K562 (cell line): ENCODE data around the gene SETD7. TPM values are rescaled to one million over a fixed set of nuclear protein-coding genes. Genes with fewer than 3 reads are reported as not detected.

Source experiments
- ATAC-seq: fragments of 200-7000 bp; cut with Tn5 transposase; 3 replicates; pipeline ENCODE4 v1.9.1; 2020; ENCODE audit warnings: moderate library complexity
- BruUV-seq: library from RNA; stranded (reverse); fragments of 400-500 nt; replicated peaks from 2 replicates; lab custom pipeline; 2021; lab: Mats Ljungman, UMichigan
- CTCF ChIA-PET: fragments of 300-600 bp; formaldehyde crosslinking; extraction: SDS; loops from one replicate; lab custom pipeline; 2021; ENCODE audit warnings: low intra/inter-chr PET ratio; lab: Yijun Ruan, JAX
- POLR2A ChIA-PET: fragments of 300-600, 350-650 bp; sonication (Branson Sonifier 250); formaldehyde crosslinking; extraction: SDS; loops from one replicate; lab custom pipeline; 2021; ENCODE audit warnings: antibody characterized with exemption, inconsistent platforms; lab: Yijun Ruan, JAX
- DNase-seq, 4 experiments: peaks; one replicate each; pipeline versions ENCODE4 v3.0.0 to v3.0.0-alpha.2; 2011 to 2018; ENCODE audit warnings: low spot score in 3 of 4, mixed read lengths in 3 of 4; ENCODE audit errors: extremely low read depth in 1 of 4
- FAIRE-seq: peaks from 2 replicates; lab custom pipeline; 2011; peaks lifted over from hg19 to GRCh38; lab: Jason Lieb, UNC
- H2AFZ ChIP-seq: 2 replicates; pipeline ENCODE4 v1.6.0; 2011; ENCODE audit warnings: low read depth, low read length, control low read depth, inconsistent platforms
- H3K27ac ChIP-seq: fragments of 200-600 bp; 3 replicates; pipeline ENCODE4 v1.8.0; 2011; ENCODE audit warnings: low read depth, mild to moderate bottlenecking, control low read depth, inconsistent platforms, low read length, moderate library complexity, mixed read lengths; ENCODE audit errors: extremely low read depth
- H3K27me3 ChIP-seq, 2 experiments: fragments of 300-600 bp in 1 of 2; 2 replicates in 1 of 2; 3 replicates in 1 of 2; pipeline versions ENCODE4 v1.6.0 to v1.8.0; 2011; ENCODE audit warnings: inconsistent platforms in 2 of 2, low read length in 2 of 2, mild to moderate bottlenecking in 1 of 2, mixed read lengths in 1 of 2, moderate library complexity in 1 of 2; ENCODE audit not compliant: control insufficient read depth in 2 of 2, insufficient read depth in 2 of 2
- H3K36me3 ChIP-seq: fragments of 300-600 bp; 3 replicates; pipeline ENCODE4 v1.8.0; 2011; ENCODE audit warnings: mild to moderate bottlenecking, low read length, inconsistent platforms; ENCODE audit not compliant: control insufficient read depth, insufficient read depth
- H3K4me1 ChIP-seq, 2 experiments: fragments of 200-600 bp in 1 of 2; replicated peaks in 1 of 2; 2 replicates in 1 of 2; 3 replicates in 1 of 2; pipeline versions ENCODE4 v1.5.1 to v1.8.0; 2011; ENCODE audit warnings: inconsistent platforms in 2 of 2, low read length in 2 of 2, mild to moderate bottlenecking in 1 of 2, mixed read lengths in 1 of 2, moderate library complexity in 1 of 2; ENCODE audit not compliant: control insufficient read depth in 2 of 2, insufficient read depth in 2 of 2
- H3K4me2 ChIP-seq: 2 replicates; pipeline ENCODE4 v1.6.1; 2011; ENCODE audit warnings: low read length, control low read depth, inconsistent platforms, mixed read lengths; ENCODE audit not compliant: insufficient read depth
- H3K4me3 ChIP-seq: fragments of 200-600 bp; sonication (generic), shearing (Covaris generic); 2 replicates; pipeline ENCODE4 v1.5.1; 2016; ENCODE audit warnings: control low read depth, inconsistent platforms
- H3K79me2 ChIP-seq: fragments of 200-600 bp; 3 replicates; pipeline ENCODE4 v1.8.0; 2011; ENCODE audit warnings: low read length, inconsistent platforms; ENCODE audit not compliant: control insufficient read depth, insufficient read depth
- H3K9ac ChIP-seq, 2 experiments: 2 replicates each; pipeline versions ENCODE4 v1.6.0 to v1.6.1; 2011; ENCODE audit warnings: low read depth in 2 of 2, low read length in 2 of 2, control low read depth in 1 of 2, inconsistent platforms in 1 of 2, mild to moderate bottlenecking in 1 of 2, mixed read lengths in 1 of 2; ENCODE audit not compliant: insufficient read depth in 1 of 2
- H3K9me1 ChIP-seq: one replicate; pipeline ENCODE4 v1.6.0; 2011; ENCODE audit warnings: inconsistent platforms, mild to moderate bottlenecking, low read length, moderate library complexity; ENCODE audit not compliant: control insufficient read depth, insufficient read depth
- H3K9me3 ChIP-seq: replicated peaks from 2 replicates; pipeline ENCODE4 v1.5.1; 2011; ENCODE audit warnings: low read depth, low read length, inconsistent platforms; ENCODE audit not compliant: control insufficient read depth, insufficient read depth
- H4K20me1 ChIP-seq: replicated peaks from 2 replicates; pipeline ENCODE4 v1.6.1; 2011; ENCODE audit warnings: low read length, inconsistent platforms, mixed read lengths; ENCODE audit not compliant: control insufficient read depth, insufficient read depth
- E2F6 ChIP-seq, 2 experiments: IDR thresholded peaks; 2 replicates each; pipeline ENCODE4 v1.6.1; 2011; ENCODE audit warnings: borderline replicate concordance in 1 of 2, control low read depth in 1 of 2, low read depth in 1 of 2, low read length in 1 of 2, mild to moderate bottlenecking in 1 of 2, mixed read lengths in 1 of 2, moderate library complexity in 1 of 2; ENCODE audit not compliant: insufficient read depth in 1 of 2, insufficient read length in 1 of 2, poor library complexity in 1 of 2, severe bottlenecking in 1 of 2; ENCODE audit errors: extremely low read depth in 1 of 2
- ELF2 ChIP-seq: fragments of 250-450 bp; sonication (Bioruptor Pico); IDR thresholded peaks from 2 replicates; pipeline ENCODE4 v1.5.0; 2021; ENCODE audit warnings: mild to moderate bottlenecking
- LCOR ChIP-seq: sonication (generic); formaldehyde crosslinking; IDR thresholded peaks from 2 replicates; pipeline ENCODE4 v1.8.0; 2022; ENCODE audit warnings: mild to moderate bottlenecking, missing genetic modification reagents
- MITF ChIP-seq: IDR thresholded peaks from 2 replicates; pipeline ENCODE4 v1.6.1; 2014; ENCODE audit warnings: antibody characterized with exemption
- NR2C2 ChIP-seq, 2 experiments: fragments of 200-800 bp in 1 of 2; sonication (Bioruptor generic) in 1 of 2; sonication (generic) in 1 of 2; formaldehyde crosslinking in 1 of 2; IDR thresholded peaks; 2 replicates each; pipeline versions ENCODE4 v1.6.1 to v1.8.0; 2016 to 2022; ENCODE audit warnings: mild to moderate bottlenecking in 1 of 2, missing compliant biosample characterization in 1 of 2, missing genetic modification characterization in 1 of 2, missing genetic modification reagents in 1 of 2
- POLR2H ChIP-seq: IDR thresholded peaks from 2 replicates; pipeline ENCODE4 v1.6.1; 2016; ENCODE audit warnings: missing genetic modification characterization, low read depth, mild to moderate bottlenecking, control low read depth, missing compliant biosample characterization, moderate library complexity
- SIN3A ChIP-seq, 2 experiments: fragments of 150-350 bp in 1 of 2; IDR thresholded peaks; 2 replicates each; pipeline ENCODE4 v1.6.1; 2011 to 2016; ENCODE audit warnings: borderline replicate concordance in 2 of 2, low read depth in 2 of 2, low read length in 2 of 2, mild to moderate bottlenecking in 2 of 2, moderate library complexity in 2 of 2; ENCODE audit not compliant: control insufficient read depth in 1 of 2
- SMARCA4 ChIP-seq: fragments of 450-650 bp; IDR thresholded peaks from 2 replicates; pipeline ENCODE4 v1.6.1; 2016
- SMARCC2 ChIP-seq: fragments of 450-650 bp; IDR thresholded peaks from 2 replicates; pipeline ENCODE4 v1.6.1; 2017; ENCODE audit warnings: antibody characterized with exemption, moderate library complexity, mild to moderate bottlenecking, low read depth
- ZBTB17 ChIP-seq: fragments of 450-650 bp; formaldehyde crosslinking; IDR thresholded peaks from 2 replicates; pipeline ENCODE4 v1.4.0; 2020; ENCODE audit warnings: mild to moderate bottlenecking
- ZBTB33 ChIP-seq: sonication (generic); formaldehyde crosslinking; IDR thresholded peaks from 2 replicates; pipeline ENCODE4 v1.8.1; 2023; ENCODE audit warnings: mild to moderate bottlenecking, missing genetic modification reagents
- ZNF316 ChIP-seq: fragments of 450-650 bp; IDR thresholded peaks from 2 replicates; pipeline ENCODE4 v1.6.1; 2016
- WGBS: fragments of 100-300 bp; shearing (Covaris generic); methylation state at CpG from one replicate; pipeline ENCODE4 v1.1.6; 2016; ENCODE audit warnings: low coverage, mixed read lengths; ENCODE audit not compliant: insufficient coverage; ENCODE audit errors: missing lambda C conversion rate; 5-methylcytosine and 5-hydroxymethylcytosine counted together
- in situ Hi-C: fragments of 300-500 bp; cut with MboI; formaldehyde crosslinking; loops from 4 replicates; pipeline ENCODE4 v1.15.0; 2018; ENCODE audit warnings: inconsistent platforms, mixed read lengths
- intact Hi-C: fragments of 100-400 bp; cut with micrococcal nuclease; formaldehyde crosslinking; loops from 2 replicates; pipeline ENCODE4 v1.14.2; 2022
- polyA plus RNA-seq, 8 experiments: library from polyadenylated mRNA; depleted of rRNA in 4 of 8; stranded (reverse) in 5 of 8; unstranded in 3 of 8; fragments of >200 nt; fragmentation: Nextera tagmentation in 2 of 8; fragmentation: Illumina TruSeq in 1 of 8; extraction: Ambion mirVana in 2 of 8; extraction: Trizol in 1 of 8; gene quantifications; 2 replicates each; pipeline versions ENCODE4 v1.2.1 to v1.2.3, GENCODE V29; 2011 to 2014; ENCODE audit warnings: inconsistent platforms in 1 of 8, missing spikeins in 1 of 8
- total RNA-seq, 7 experiments: library from RNA; depleted of rRNA in 6 of 7; stranded (reverse); fragments of >200 nt in 6 of 7; fragmentation: Illumina TruSeq in 2 of 7; extraction: Trizol in 2 of 7; gene quantifications; 2 replicates each; pipeline versions ENCODE4 v1.2.1 to v1.2.3, GENCODE V29; 2011 to 2021; ENCODE audit warnings: low replicate concordance in 1 of 7
- TF ChIP-seq, protein P1 (sequence below): sonication (generic); IDR thresholded peaks from 2 replicates; pipeline ENCODE4 v1.6.1; 2016

The SETD7 gene
- total and polyA plus RNA-seq, 9 of the 15 experiments (the other 6 are each of a cell fraction or from before 2014, with no cell fraction given): 0.37 to 2.4 (median 1.7) TPM

GRCh38 chr4:139453371-139454110, 102.5 kb downstream of the SETD7 start (continued):
- peak; percentile 69; the same call in 1 of the 2 replicates for TF ChIP-seq ZBTB33 (CRISPR knock-in tag)
- TF ChIP-seq POLR2H: peak; percentile 75
- no peak for TF ChIP-seq ZNF316
- TF ChIP-seq LCOR (CRISPR knock-in tag): peak; percentile 94

DNA sequence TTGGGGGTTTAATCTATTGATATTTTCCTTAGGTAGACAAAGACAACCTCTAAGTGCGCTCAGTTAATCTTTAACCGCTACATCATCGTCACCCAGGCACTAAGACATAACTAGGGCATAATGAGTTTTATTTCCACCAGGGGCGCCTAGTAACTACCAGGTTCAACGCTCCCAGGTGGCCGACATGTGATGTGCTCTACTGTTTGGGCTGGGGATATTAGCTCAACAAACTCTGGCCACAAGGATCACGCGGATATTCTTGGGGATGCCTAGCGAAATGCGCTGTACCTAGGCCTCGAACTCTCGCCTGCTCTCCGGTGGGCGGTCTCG, 103.0 kb downstream of the SETD7 start:
- in situ Hi-C loops: no loop called here
- ATAC-seq (peak; percentile 68), DNase-seq (peak in 1 of 4 experiments; percentile 65), FAIRE-seq (no peak)
- POLR2A ChIA-PET: interaction anchor here (0.7 to 2.4 kb wide), 9 partner anchors 9 to 541 kb away, joined by 3 to 10 read pairs (median 3); no protein-coding TSS in a partner anchor
- Histone ChIP-seq H3K27ac (peak overlapping the region; percentile 88), H3K9me3 (no peaks in the 10 kb centered on the region; the same call in 1 of the 2 replicates), H3K27me3 (no peaks in the 10 kb centered on the region), H3K9me1 (no peaks in the 10 kb centered on the region), H3K36me3 (peaks cover 8% of the 10 kb centered on the region; the same call in 2 of the 3 replicates), H2AFZ (peak overlapping the region; percentile 88), H4K20me1 (no peaks in the 10 kb centered on the region), H3K4me3 (peak overlapping the region; percentile 53), H3K79me2 (peaks cover 44% of the 10 kb centered on the region), H3K4me1 (peaks cover 19 to 28% of the 10 kb centered on the region in 2 experiments), H3K9ac (peak overlapping the region; percentile 82 to 99), H3K4me2 (peak overlapping the region; percentile 92)
- BruUV-seq: TSS peak; percentile 67
- intact Hi-C loops: loop anchor here (2.0 to 5.0 kb wide), 2 partner anchors 36 to 371 kb away; no protein-coding TSS in a partner anchor
- CTCF ChIA-PET: no interaction called here
- WGBS: under 1% methylated on average over 15 of the region's 15 CpGs
- TF ChIP-seq MITF (peak; percentile 40), SMARCC2 (no peak), ELF2 (no peak), SIN3A (IDR thresholded peaks at IDR 0.05; ENCODE audit: borderline replicate concordance in 2 of 2, control insufficient read depth in 1 of 2, low read depth in 2 of 2, low read length in 2 of 2) (peak in 1 of 2 experiments; percentile 55; a peak in 2 of 4 replicates), NR2C2 (CRISPR knock-in tag; IDR thresholded peaks at IDR 0.05) (peak; percentile 21; the same call in 1 of the 2 replicates), NR2C2 (tag; IDR thresholded peaks at IDR 0.05) (peak; percentile 60; the same call in 1 of the 2 replicates), SMARCA4 (0 out of 2 replicates have a peak, but pooled peaks have one; percentile 46), ZBTB17 (CRISPR knock-in tag) (peak; percentile 91; the same call in 1 of the 2 replicates), E2F6 (IDR thresholded peaks at IDR 0.05; ENCODE audit: borderline replicate concordance in 1 of 2, extremely low read depth in 1 of 2, insufficient read depth in 1 of 2, insufficient read length in 1 of 2, low read depth in 1 of 2, low read length in 1 of 2, poor library complexity in 1 of 2, severe bottlenecking in 1 of 2) (peak; percentile 47 to 64)
- TF ChIP-seq, protein P1, sequence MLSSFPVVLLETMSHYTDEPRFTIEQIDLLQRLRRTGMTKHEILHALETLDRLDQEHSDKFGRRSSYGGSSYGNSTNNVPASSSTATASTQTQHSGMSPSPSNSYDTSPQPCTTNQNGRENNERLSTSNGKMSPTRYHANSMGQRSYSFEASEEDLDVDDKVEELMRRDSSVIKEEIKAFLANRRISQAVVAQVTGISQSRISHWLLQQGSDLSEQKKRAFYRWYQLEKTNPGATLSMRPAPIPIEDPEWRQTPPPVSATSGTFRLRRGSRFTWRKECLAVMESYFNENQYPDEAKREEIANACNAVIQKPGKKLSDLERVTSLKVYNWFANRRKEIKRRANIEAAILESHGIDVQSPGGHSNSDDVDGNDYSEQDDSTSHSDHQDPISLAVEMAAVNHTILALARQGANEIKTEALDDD: peak; percentile 99
